Measurements from ENCODE around the gene TCTN1.
"Not testable (repeated sequence)": the region's sequence is repeated elsewhere in the genome, so short reads cannot be mapped to it uniquely, and the experiment has no call there.

TCTN1 gene

DNA sequence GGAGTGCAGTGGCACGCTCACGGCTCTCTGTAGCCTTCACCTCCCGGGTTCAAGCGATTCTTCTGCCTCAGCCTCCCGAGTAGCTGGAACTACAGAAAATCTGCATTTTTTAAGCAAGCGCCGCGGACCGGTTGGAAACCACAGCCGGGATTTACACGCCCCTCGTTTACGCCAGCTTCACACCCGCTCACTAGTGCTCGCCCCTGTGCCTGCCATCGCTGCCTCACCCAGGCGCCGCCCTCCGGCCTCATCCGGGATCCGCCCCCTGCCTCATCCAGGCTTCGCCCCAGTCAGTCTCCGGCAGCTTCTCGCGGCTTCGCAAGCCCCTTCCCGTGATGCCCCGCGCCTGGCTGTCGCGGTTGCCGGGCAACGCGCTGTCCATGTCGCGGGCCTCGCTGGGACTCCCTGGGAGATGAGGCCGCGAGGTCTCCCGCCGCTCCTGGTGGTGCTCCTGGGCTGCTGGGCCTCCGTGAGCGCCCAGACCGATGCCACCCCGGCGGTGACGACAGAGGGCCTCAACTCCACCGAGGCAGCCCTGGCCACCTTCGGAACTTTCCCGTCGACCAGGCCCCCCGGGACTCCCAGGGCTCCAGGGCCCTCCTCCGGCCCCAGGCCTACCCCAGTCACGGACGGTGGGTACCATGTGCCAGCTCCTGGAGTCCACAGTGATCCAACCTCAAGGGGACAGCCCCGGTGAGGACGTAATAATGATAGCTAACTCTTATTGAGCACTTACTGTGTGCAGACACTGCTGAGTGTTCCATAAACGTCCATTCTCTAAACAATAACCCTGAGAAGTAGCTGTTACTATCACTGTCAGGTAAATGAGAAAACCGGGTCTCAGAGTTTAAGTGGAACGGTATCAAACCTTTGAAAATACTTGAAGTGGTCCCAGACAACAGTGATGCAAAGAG is at the start of gene TCTN1:
TCTN1 (plus strand) TSS at position 359 of the 914 bp plus-strand sequence; CDS start at position 413, 54 bp downstream.
- DNase-seq, result peak; percentile 97

GRCh38 chr12:110564471-110564991 is 49.4 kb upstream of the TCTN1 start:
- no peak for DNase-seq

DNA sequence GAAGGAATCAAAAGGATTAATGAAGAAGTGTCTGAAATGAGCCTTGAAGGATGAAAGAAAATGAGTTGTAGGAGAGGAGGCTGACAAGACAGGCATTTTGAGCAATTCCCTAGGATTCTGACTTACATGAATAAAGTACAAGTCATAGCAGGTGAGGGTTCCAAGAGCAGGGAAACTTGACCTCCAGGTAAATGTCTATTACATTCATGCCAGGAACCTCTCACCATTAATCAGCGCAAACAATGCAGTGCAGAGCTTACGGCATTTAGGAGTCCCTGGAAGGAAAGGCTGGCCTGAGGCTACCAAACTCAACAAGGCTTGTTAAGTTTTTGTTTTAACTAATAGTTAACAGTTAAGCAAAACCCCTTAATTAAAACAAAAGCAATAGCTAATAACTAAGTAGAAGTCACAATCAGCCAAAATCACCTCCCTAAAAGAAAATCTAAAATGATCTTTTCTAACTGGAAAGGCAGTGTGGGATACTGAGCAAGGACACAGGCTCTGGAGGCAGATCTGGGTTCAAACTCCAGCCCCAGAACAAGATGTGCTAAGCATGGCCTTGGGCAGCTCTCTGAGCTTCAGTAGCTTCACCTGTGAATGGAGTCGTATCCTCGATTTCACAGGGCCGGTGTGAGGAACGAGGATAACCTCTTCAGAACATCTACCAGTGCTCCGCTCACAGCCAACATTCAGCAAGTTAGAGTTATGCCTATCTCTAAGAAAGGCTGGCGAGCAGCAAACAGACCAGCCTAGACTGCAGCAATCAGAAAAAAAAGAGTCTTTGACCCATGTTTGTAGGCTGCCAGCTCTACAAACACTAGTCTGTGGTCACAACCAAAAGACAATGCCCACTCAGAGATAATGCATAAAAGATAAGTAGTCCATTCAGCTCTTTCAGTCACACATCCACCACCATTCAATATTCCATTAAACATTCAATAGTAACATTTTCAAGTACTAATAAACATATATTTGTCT is 47.7 kb upstream of the TCTN1 start:
- DNase-seq, result peak; percentile 33

DNA sequence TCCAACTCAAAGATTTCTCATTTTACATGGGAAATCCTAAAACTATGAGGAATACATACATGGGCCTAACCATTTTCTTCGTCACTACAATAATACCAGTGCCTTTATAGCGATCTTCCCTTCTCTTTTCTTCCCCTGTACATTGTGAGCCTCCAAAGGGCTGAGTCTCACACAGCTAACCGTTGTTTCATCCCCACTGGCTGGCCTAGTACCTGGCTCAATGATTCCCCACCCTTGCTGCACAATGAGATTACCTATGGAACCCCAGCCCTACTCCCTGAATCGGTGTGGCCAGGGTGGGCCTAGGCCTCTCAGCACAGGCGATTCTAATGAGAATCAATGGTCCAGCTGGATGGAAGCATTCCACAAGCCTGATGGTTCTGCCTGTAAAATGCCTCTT is 46.9 kb upstream of the TCTN1 start:
- no peak for DNase-seq

- DNase-seq, result no peak
Measured at GRCh38 chr12:110568752-110569151, 45.2 kb upstream of the TCTN1 start.

DNA sequence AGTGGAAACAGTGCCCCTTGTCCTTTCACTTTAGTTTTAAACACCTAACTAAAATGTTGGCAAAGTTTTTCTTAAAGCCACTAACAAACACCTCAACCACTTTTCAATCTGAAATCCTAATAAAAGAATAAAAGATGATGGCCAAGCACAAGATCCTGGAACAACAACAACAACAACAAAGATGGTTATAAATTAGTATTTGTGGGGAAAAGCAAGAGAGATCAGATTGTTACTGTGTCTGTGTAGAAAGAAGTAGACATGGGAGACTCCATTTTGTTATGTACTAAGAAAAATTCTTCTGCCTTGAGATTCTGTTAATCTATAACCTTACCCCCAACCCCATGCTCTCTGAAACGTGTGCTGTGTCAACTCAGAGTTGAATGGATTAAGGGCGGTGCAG is 44.1 kb upstream of the TCTN1 start:
- not testable (repeated sequence) for DNase-seq

GRCh38 chr12:110570798-110571197 is 43.1 kb upstream of the TCTN1 start:
- not testable (repeated sequence) for DNase-seq

- DNase-seq, result no peak
Measured at GRCh38 chr12:110574044-110574443, 39.9 kb upstream of the TCTN1 start.

DNA sequence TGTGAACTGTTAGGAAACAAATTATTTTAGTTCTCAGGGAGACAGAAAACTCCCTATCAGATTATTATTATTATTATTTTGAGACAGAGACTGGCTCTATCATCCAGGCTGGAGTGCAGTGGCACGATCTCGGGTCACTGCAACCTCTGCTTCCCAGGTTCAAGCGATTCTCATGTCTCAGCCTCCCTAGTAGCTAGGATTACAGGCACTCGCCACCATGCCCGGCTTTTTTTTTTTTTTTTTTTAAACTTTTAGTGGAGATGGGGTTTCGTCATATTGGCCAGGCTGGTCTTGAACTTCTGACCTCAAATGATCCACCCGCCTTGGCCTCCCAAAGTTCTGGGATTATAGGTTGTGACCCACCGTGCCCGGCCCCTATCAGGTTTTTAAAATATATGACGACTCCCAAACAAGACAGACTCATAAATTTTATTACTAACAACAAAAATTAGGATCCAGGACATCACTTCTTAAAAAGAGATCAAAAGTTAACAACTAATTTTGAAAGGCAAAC is 39.2 kb upstream of the TCTN1 start:
- DNase-seq, result not testable (repeated sequence)

DNA sequence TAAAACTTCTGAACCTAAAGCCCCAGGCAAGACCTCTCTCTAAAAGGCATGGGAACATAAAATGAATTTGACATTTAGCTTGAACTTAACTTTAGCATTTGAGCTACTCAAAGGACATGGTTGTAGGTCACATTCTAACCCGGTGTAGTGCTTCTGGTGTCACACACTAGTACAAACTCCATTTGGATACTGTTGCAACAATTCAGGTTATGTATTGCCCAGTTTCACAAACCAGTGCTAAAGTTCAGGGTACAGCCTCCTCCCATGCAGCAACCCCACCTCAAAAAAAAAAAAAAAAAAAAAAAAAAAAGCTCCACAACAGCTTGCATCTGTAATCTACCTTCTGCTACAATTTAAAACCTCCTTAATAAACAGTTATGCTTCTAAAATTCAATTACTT is 38.6 kb upstream of the TCTN1 start:
- DNase-seq, result no peak

GRCh38 chr12:110576504-110576903 is 37.4 kb upstream of the TCTN1 start:
- DNase-seq, result no peak

DNA sequence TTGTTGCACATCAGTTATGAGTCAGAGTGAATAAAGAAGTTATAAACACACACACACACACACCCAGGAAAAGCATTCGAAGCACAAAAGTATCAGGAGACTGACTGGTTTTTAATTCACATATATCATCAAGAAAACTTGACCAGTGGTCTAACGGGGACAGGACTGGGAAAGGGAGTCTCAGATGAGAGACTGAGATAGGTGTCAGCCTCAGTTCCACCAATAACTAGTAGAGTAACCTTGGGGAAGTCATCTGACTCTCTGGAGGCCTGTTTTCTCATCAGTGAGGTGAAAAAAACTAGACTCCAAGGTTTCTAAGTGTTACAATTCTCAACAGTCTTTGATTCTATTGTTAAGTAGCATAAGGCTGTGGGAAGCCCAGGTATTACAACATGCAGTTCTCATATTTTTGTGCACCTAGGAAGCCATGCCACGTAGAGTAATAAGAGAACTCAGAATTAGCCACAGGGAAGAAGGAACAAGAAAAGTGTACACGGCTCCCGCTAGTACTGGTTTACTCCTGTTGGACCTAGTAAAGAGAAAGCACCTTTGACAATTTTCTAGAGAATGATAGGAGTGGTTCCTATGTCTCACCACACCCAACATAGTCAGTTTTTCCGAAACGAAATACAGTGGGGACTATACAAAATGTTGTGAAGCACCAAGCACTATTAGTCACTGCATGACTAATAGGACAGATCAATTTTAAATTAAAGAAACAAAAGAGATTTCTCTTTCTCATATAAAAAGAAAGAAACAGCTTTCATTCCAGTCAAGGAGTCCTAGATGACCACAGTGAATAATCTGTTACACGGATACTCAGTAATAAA is 35.9 kb upstream of the TCTN1 start:
- DNase-seq, result no peak

DNA sequence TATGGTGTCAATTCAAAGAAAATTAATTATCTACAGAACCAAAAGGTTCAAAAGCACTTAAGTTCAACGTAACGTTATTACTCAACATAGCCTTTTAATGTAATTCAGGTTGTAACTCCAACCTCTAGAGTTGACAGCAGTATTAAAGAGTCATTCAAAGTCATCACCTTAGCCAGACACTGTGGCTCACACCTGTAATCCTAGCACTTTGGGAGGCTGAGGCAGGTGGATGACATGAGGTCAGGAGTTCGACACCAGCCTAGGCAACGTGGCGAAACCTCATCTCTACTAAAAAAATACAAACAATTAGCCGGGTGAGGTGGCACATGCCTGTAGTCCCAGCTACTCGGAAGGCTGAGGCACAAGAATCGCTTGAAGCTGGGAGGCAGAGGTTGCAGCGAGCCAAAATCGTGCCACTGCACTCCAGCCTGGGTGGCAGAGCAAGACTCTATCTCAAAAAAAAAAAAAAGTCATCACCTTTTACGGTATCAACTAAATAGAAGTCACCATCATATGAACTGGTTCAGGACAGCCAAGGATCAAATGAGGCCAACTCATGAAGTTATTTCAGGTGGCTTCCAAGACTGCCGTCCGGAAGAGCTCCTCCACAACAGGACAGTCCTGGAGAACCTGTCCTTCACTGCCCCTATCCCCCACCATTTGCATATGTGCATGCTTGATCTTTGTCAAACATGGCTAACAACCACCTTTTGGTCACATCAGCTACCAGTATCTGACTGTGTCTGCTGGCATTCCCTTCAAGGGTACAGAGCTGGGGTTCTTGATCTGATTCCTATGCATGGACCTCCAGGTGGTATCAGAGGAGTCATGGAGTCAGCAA is 35.0 kb upstream of the TCTN1 start:
- no peak for DNase-seq

GRCh38 chr12:110579535-110580253 is 34.2 kb upstream of the TCTN1 start:
- DNase-seq, result no peak

- DNase-seq, result no peak
Measured at GRCh38 chr12:110581931-110582275, 32.0 kb upstream of the TCTN1 start.

- peak; percentile 57 for DNase-seq
Measured at GRCh38 chr12:110582276-110583136, 31.4 kb upstream of the TCTN1 start.

- DNase-seq, result peak; percentile 98
Measured at GRCh38 chr12:110583137-110584059, 30.5 kb upstream of the TCTN1 start, which contains the start of gene PPTC7. Gene PPTC7, minus strand, starts transcription at chr12:110583318. Its CDS starts 287 bp downstream, at chr12:110583031.

DNA sequence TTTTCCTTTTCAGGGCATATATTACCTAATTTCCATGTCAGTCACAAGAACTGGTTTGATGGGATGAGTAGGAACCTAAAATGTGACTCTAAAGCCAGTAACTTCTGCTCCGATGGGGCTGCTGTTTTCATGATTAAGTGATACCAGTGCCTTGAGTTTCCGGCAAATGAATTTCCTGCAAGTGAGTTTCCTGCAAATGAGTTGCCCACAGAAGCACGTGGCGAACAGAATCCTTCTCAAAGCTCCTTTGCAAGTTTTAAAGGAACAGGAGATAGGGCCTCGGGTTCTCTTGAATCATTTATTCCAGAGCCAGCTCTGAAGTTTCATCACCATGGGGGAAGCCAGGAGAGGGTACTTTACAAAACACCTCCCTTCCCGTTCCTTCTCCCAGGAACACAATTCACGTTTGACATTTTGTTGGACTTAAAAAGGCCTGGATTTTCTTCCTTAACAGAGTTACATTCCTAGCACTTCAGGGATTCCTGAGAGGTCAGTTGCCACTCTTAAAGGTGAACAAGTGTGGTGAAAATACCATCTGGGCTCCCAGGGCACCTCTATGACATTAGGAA is 28.6 kb upstream of the TCTN1 start:
- no peak for DNase-seq
